ENCODE results near the gene EZR. TPM values are rescaled to one million over a fixed set of nuclear protein-coding genes. Genes with fewer than 3 reads are reported as not detected.

EZR gene
- total RNA-seq, 1 experiment from 2014 or later, result 375 TPM

DNA sequence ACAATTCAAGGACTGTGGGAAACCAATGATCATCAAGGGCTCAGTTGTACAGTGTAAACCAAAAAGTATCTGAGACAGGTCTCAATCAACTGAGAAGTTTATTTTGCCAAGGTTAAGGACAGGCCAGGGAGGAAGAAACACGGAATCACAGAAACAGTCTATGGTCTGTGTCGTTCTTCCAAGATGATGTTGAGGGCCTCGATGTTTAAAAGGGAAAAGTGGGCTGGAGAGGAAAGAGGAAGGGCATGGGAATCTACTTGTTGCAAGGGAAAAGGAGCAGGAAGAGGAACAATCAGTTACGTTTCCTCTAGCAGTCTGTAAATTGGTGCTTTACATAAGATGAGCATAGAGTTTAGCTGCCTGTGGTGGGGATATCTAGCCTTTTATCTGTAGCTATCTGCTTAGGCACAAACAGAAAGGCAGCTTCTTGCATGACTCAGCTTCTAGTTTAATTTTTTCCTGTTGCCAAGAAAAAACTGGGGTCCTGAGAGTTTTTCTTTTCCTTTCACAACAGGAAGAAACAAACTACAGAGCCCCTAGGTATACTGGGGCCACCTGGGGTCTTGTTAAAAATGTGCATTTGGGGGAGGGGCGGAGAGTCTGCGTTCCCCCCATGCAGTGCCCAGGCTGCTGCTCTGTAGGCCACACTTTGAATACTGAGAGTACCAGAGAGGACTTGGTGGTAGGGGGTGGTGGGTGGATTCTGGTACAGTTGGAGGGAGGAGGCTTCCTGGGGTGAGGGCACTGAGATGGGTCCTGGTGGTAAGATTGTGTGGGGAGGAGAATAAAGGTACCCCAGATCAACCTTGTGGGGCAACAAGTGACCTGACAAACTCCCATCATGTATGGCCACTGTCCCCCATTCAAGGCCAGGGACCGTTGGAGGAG lies 35.3 kb upstream of the EZR start:
- H3K9ac ChIP-seq (ENCODE audit: extremely low read depth, insufficient read length, low read length), result peak overlapping the region; percentile 29
- Mint-ChIP-seq H3K27me3 (ENCODE audit: low read depth) (no peaks in the 10 kb centered on the region), H3K4me1 (peaks cover 27 to 34% of the 10 kb centered on the region in 2 experiments)

More for the DNA sequence above, 35.3 kb upstream of the EZR start:
- Histone ChIP-seq H3K18ac (ENCODE audit: insufficient read length, low read depth, low read length) (peak overlapping the region; percentile 90), H3K79me1 (ENCODE audit: insufficient read depth, low read depth, low read length, poor library complexity, severe bottlenecking) (no peaks in the 10 kb centered on the region), H4K91ac (ENCODE audit: insufficient read length, low read depth, low read length) (peak overlapping the region; percentile 51), H2BK12ac (ENCODE audit: insufficient read length, low read depth, low read length) (peak overlapping the region; percentile 40), H4K8ac (replicated peaks; ENCODE audit: insufficient read length, low read depth, low read length) (no peak overlapping the region), H3K4ac (ENCODE audit: low read depth, low read length) (peak overlapping the region; percentile 87; the same call in 1 of the 2 replicates), H3K23ac (ENCODE audit: insufficient read length, low read depth, low read length) (no peak overlapping the region), H3K4me2 (ENCODE audit: insufficient read depth, insufficient read length, low read length) (peak overlapping the region; percentile 39), H2BK120ac (ENCODE audit: low read depth, low read length, poor library complexity, severe bottlenecking) (peak overlapping the region; percentile 88), H4K5ac (ENCODE audit: insufficient read length, low read depth, low read length) (peak overlapping the region; percentile 59), H3T11ph (ENCODE audit: low read length) (peak overlapping the region; percentile 92), H2AFZ (ENCODE audit: low read length) (no peak overlapping the region), H3K27ac (ENCODE audit: insufficient read length, low read depth, low read length) (peak overlapping the region; percentile 100), H4K20me1 (ENCODE audit: control insufficient read depth, insufficient read depth, insufficient read length) (no peaks in the 10 kb centered on the region), H2AK5ac (ENCODE audit: insufficient read length, low read length) (no peak overlapping the region), H3K27me3 (ENCODE audit: insufficient read depth, low read length) (no peaks in the 10 kb centered on the region), H2BK20ac (ENCODE audit: low read depth, low read length, poor library complexity, severe bottlenecking) (no peak overlapping the region), H2BK5ac (ENCODE audit: insufficient read length, low read length) (peak overlapping the region; percentile 96), H3K9me3 (ENCODE audit: control insufficient read depth, low read depth, low read length) (no peaks in the 10 kb centered on the region), H3K14ac (ENCODE audit: insufficient read depth, low read length) (peak overlapping the region; percentile 74; the same call in 1 of the 2 replicates), H3K79me2 (ENCODE audit: insufficient read depth, low read length) (no peaks in the 10 kb centered on the region), H3K56ac (ENCODE audit: insufficient read length, low read depth, low read length) (peak overlapping the region; percentile 50), H2BK15ac (ENCODE audit: low read depth, low read length) (no peak overlapping the region), H3K23me2 (ENCODE audit: insufficient read length, low read depth, low read length, poor library complexity, severe bottlenecking) (no peaks in the 10 kb centered on the region), H3K4me1 (ENCODE audit: insufficient read depth, low read length) (peaks cover 13% of the 10 kb centered on the region; the same call in 1 of the 2 replicates)
- H3K36me3 Mint-ChIP-seq (ENCODE audit: insufficient read depth in 1 of 3, low read depth in 3 of 3), result no peaks in the 10 kb centered on the region
- peak overlapping the region in 1 of 3 experiments; percentile 94; a peak in 4 of 7 replicates for H3K27ac Mint-ChIP-seq
- no CpG with 5 or more reads among the region's 7 CpGs for WGBS (ENCODE audit: extremely low coverage, insufficient read length, low lambda C conversion rate)
- DNase-seq, result peak; percentile 74
- TF ChIP-seq, protein P1, sequence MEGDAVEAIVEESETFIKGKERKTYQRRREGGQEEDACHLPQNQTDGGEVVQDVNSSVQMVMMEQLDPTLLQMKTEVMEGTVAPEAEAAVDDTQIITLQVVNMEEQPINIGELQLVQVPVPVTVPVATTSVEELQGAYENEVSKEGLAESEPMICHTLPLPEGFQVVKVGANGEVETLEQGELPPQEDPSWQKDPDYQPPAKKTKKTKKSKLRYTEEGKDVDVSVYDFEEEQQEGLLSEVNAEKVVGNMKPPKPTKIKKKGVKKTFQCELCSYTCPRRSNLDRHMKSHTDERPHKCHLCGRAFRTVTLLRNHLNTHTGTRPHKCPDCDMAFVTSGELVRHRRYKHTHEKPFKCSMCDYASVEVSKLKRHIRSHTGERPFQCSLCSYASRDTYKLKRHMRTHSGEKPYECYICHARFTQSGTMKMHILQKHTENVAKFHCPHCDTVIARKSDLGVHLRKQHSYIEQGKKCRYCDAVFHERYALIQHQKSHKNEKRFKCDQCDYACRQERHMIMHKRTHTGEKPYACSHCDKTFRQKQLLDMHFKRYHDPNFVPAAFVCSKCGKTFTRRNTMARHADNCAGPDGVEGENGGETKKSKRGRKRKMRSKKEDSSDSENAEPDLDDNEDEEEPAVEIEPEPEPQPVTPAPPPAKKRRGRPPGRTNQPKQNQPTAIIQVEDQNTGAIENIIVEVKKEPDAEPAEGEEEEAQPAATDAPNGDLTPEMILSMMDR (conservative IDR thresholded peaks at IDR 0.05), result no peak
- no peaks in the 10 kb centered on the region; a peak in 1 of 5 replicates for H3K9me3 Mint-ChIP-seq
- H3K4me3 Mint-ChIP-seq, result no peak overlapping the region; a peak in 1 of 5 replicates
